Left hindlimb (tissue), 1 donor: ENCODE results near the gene TSSC4.

Experiments
- DNase-seq: peaks from one replicate; pipeline ENCODE4 v3.0.0-alpha.2; 2018

Gene TSSC4

DNA sequence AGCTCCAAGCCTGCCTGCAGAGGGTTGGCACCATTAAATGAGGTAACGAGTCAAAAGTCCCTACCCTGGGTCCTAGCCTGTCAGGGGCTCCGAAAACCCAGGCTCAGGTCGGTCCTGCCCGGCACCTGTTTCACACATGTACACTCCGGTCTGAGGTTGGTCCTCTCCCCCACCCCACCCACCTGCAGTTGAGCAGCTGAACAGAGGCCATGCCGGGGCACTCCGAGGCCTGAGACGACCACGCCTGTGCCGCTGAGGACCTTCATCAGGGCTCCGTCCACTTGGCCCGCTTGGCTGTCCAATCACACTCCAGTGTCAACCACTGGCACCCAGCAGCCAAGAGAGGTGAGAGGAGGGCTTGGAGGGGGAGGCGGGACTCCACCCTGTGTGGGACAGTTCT lies 1.6 kb downstream of the TSSC4 start:
- DNase-seq, result no peak

DNA sequence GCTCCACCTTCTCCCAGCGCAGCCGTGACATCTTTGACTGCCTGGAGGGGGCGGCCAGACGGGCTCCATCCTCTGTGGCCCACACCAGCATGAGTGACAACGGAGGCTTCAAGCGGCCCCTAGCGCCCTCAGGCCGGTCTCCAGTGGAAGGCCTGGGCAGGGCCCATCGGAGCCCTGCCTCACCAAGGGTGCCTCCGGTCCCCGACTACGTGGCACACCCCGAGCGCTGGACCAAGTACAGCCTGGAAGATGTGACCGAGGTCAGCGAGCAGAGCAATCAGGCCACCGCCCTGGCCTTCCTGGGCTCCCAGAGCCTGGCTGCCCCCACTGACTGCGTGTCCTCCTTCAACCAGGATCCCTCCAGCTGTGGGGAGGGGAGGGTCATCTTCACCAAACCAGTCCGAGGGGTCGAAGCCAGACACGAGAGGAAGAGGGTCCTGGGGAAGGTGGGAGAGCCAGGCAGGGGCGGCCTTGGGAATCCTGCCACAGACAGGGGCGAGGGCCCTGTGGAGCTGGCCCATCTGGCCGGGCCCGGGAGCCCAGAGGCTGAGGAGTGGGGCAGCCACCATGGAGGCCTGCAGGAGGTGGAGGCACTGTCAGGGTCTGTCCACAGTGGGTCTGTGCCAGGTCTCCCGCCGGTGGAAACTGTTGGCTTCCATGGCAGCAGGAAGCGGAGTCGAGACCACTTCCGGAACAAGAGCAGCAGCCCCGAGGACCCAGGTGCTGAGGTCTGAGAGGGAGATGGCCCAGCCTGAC lies 2.5 kb downstream of the TSSC4 start:
- no peak for DNase-seq

- DNase-seq, result no peak
Observed at GRCh38 chr11:2404735-2405196, 4.2 kb downstream of the TSSC4 start.

GRCh38 chr11:2406451-2406850 lies 5.9 kb downstream of the TSSC4 start:
- DNase-seq, result no peak

DNA sequence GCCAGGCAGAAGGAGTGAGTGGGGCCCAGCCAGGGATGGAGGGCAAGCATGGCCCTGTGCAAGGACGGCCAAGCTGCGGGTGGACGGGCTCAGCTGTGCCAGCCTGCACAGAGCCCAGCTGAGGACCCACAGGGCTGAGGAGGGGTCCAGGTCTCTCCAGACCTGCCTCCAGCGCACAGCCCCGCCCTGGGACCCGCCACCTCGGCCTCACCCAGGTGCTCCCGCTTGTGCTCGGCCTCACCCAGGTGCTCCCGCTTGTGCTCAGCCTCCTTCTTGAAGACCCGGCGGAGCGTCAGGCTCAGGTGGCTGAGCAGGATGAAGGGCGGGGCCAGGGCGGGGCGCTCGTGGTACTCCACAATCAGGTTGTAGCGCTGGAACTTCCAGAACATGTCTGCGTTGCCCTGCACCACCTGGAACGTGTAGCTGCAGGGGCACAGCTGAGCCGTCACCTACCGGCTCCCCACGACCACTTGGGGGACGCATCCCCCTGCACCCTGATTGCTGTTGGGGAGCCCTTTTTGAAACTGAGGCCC lies 6.4 kb downstream of the TSSC4 start:
- DNase-seq, result no peak

DNA sequence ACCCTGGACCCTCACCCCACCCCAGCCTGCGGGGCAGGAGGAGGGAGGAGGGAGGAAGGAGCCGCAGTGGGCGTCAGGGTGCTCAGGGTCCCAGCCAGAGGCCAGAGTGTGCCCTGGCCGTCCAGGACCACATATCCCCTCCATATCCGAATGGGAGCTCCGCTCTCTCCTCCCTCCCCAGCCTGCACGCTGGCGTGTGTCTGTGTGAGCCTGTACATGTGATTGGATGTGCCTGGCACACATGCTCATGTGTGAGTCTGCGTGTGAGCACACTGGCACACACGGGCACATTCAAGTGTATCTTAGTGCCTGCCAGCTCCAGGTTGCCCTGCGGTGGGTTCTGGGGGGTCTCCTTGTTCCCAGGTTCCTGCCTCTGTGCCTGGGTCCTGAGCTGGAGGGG lies 8.1 kb downstream of the TSSC4 start:
- no peak for DNase-seq

DNA sequence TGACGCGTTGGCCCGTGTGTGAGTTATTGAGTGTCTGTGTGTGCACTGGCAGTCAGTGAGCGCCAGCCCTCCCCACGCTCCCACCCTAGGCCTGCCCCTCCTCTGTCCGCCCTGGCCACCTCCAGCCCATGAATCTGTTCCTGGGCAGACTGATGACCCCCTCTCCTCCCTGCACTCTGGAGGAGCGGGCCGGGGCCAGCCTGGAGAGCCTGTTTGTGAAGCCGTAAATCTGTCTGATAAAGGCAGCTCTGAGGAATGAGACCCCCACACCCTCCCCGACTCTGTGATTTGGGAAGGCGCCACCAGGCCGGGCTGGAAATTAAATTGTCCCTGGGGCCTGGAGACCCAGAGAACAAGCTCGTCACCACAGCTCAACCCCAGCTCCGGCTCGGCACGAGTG lies 8.6 kb downstream of the TSSC4 start:
- no peak for DNase-seq

GRCh38 chr11:2409611-2410468 lies 9.3 kb downstream of the TSSC4 start:
- no peak for DNase-seq

GRCh38 chr11:2410616-2411015 lies 10.1 kb downstream of the TSSC4 start:
- no peak for DNase-seq

DNA sequence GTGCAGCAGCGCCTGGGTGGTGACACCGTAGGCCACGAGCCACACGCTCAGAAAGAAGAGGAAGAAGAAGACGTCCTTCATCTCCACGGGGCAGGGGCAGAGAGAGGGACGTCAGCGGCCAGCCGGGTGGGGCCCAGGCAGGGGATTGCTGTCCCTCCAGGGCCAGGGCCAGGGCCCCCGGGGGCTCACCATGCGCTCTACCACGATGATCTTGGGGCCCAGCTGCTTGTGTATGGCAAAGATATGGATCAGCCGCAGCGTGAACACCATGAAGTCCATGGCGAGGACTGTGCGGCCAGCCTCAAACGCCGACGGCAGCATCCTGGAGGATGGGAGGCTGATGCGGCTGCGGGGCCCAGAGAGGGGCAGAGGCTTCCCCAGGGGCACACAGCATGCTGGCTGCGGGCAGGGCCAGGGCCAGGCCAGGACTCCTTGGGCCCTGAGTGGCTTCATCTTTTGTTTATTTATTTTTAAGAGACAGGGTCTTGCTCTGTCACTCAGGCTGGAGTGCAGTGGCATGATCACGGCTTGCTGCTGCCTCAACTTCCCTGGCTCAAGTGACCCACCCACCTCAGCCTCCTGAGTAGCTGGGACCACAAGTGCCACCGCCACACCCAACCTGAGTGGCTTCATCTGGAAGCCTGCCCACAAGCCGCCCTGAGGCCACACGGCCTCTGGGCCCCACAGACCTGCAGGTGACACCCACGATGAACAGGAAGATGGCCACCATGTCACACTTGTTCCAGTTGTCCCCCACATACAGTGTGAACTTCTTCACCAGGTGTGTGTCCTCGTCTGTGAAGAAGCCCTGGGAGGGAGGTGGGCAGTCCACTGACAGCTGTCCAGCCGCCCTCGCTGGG lies 11.1 kb downstream of the TSSC4 start:
- DNase-seq, result no peak

GRCh38 chr11:2412323-2412722 lies 11.8 kb downstream of the TSSC4 start:
- DNase-seq, result no peak

DNA sequence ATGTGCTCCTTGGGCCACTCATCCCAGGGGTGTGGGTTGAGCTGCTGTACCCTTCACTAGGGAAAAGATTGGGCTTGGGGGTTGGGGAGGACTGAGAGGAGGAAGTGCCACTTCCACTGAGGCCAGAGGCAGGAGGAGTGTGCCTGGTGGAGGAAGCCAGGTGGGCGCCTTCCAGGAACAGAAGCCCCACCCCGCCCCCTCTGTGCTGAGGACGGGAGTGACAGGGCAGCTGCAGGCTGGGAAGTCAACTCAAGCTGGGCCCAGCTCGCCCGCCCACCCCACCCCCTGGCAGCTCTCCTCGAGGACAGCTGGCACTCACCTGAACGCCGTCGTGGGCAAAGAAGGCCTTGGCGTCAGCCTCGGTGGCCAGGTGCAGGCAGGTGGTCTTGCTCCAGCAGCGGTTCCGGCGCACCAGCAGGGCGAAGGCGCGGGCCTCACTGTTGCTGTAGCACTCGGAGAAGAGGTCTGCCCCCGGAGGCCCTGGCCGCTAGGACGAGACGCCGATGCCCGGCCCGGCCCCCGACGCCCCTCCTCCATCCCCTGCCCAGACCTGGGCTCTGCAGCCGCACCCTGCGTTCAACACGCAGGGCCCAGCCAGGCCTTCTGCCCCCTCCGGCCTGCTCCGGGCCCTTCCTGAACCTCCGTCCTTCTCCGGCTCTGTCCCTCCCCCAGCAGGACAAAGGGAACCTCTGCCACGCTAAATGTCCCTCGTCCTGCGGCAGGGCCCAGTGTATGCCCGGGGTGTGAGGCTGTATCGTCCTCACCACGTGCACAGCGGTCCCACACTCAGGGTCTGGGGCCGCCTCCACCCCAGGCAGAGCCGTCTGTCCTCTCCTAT lies 13.4 kb downstream of the TSSC4 start:
- DNase-seq, result no peak

GRCh38 chr11:2414616-2415015 lies 14.1 kb downstream of the TSSC4 start:
- DNase-seq, result no peak

DNA sequence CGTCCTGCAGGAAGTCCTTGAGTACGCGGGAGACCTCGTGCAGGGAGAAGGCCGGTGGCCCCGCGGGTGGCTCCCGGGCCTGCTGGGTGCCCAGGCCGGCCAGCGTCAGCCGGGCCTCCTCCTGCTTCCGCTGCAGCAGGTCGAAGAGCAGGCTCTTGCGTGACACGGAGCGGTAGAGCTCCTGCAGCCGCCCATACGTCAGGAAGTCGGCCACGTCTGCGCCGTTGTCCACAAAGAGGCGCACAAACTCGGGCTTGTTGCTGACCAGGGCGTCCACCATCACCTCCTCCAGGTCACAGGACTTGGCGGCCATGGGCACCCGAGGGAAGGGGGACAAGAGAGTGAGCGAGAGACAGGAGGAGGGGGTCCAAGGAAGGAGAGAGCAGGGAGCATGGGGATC lies 14.6 kb downstream of the TSSC4 start:
- no peak for DNase-seq

GRCh38 chr11:2415601-2416380 lies 15.2 kb downstream of the TSSC4 start:
- DNase-seq, result no peak

GRCh38 chr11:2416765-2417164 lies 16.2 kb downstream of the TSSC4 start:
- no peak for DNase-seq

- no peak for DNase-seq
Observed at GRCh38 chr11:2417856-2418692, 17.5 kb downstream of the TSSC4 start.

DNA sequence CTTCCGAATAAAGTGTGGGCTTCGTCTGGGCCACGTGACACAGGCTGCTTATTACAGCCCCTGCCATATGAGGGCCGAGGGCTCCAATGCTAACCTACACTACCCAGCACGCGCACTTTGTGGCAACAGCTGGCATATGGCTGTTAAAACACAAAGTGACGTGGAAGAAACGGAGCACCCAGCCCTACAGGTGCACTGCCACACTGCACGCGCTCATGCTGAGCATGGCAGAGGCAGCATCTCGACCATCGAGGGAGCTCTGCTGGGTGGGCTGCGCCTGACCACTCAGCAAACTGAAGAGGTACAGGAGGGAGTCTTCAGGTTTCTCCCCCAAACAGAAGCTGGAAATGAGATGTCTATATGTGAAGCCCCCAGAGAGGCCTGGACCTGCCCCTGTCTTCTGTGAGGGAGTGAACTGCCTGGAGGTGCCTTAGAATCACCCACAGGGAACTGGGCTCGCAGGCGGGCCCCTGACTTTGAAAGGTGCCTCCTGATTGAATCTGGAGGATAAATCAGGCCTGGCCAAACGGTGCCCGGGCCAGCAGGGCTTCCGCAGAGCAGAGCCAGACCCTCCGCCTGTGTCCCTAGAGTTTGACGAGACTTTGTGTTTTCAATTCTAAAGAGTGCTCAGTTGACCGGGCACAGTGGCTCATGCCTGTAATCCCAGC lies 18.3 kb downstream of the TSSC4 start:
- DNase-seq, result no peak
